ENCODE results near the gene ATP6V1G1.

The ATP6V1G1 gene

DNA sequence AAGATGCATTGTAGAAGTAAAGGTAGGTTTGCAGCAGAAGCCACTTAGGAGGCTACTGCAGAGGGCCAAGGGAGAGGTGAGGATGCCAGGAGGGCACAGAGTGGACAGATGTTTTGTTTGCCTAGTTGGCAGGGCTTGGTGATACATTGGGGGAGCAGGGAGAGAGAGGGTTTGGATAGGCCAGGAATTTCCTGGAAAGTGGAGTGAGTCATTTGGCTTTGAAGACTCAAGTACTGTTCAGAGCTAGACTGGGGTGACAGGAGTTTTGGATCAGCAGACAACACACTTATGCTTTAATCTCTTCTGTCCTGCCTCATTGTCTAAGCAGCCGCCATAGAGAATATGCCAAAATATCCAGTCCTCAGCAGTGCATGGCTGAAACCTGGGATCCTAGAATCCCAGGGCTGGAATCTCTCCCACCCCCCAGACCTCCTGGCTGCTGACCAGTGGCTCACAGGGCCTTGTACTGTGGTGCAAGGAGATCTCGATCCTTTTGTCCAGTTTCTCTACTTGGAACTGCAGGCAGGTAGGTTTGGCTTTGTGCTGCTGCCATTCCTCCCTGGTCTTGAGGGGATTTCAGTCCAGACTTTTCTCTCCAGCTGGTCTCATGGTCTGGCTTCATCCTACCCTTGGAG lies 34.5 kb downstream of the ATP6V1G1 start:
- H3K4me1 ChIP-seq (ENCODE audit: control insufficient read depth, insufficient read depth, low read length, poor library complexity, severe bottlenecking): no peaks in the 10 kb centered on the region
- no peak overlapping the region for H3K4me3 ChIP-seq (ENCODE audit: insufficient read depth, low read depth, low read length, poor library complexity, severe bottlenecking)
- no peak overlapping the region for H3K27ac ChIP-seq (ENCODE audit: insufficient read depth, low read length, poor library complexity, severe bottlenecking)
- no peaks in the 10 kb centered on the region for H3K27me3 ChIP-seq (replicated peaks; ENCODE audit: control insufficient read depth, insufficient read depth, low read length, poor library complexity, severe bottlenecking)
- no peaks in the 10 kb centered on the region for H3K9me3 ChIP-seq (ENCODE audit: control insufficient read depth, low read length)
- no peak for DNase-seq
- H3K36me3 ChIP-seq (ENCODE audit: control insufficient read depth, insufficient read depth, low read length): peaks cover 7% of the 10 kb centered on the region

DNA sequence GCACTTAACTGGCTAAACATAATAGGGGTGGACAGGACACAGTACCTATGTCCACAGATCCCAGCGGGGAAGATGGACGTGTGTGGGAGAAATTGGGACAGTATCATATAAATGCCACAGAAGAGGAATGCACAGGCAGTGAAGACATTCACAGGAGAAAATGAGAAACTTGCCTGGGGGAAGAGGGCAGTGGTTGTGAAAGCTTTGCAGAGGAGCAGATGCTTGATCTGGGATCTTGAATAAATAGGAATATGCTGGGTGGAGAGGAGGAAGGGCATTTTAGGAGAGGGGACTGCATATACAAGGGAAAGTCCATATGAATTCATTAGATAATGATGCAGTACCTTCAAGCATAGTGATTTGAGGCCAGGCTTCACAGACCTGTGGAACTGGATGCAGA lies 37.1 kb downstream of the ATP6V1G1 start:
- Histone ChIP-seq H3K27me3 (replicated peaks; ENCODE audit: control insufficient read depth, insufficient read depth, low read length, poor library complexity, severe bottlenecking) (no peaks in the 10 kb centered on the region), H3K4me1 (ENCODE audit: control insufficient read depth, insufficient read depth, low read length, poor library complexity, severe bottlenecking) (no peaks in the 10 kb centered on the region), H3K4me3 (ENCODE audit: insufficient read depth, low read depth, low read length, poor library complexity, severe bottlenecking) (no peak overlapping the region), H3K36me3 (ENCODE audit: control insufficient read depth, insufficient read depth, low read length) (peaks cover 17% of the 10 kb centered on the region), H3K9me3 (ENCODE audit: control insufficient read depth, low read length) (no peaks in the 10 kb centered on the region), H3K27ac (ENCODE audit: insufficient read depth, low read length, poor library complexity, severe bottlenecking) (no peak overlapping the region)
- DNase-seq: no peak

DNA sequence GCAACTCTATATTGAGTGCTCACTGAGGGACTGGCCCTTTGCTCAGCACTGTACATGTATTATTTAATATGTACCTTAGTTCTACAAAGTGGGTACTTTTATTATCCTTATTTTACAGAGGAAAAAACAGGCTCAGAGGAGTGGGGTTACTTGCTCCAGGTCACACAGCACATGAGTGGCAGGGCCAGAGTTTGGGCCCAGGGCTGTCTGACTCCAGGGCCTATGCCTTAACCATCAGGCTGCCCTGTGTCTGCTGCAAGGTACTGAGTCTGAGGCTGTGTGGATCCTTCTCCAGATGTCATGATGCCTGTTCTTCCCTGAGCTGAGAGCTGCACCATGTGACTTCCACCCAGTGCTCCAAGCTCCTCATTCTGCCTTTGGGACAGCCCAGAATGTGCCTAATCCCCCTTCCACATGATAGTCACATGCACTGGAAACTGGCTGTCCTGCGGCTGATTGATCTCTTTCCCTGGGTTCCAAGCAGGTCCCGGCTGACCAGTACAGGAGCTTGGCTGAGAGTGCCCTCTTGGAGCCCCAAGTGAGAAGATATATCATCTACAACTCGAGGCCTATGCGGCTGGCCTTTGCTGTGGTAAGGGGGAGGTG lies 38.9 kb downstream of the ATP6V1G1 start:
- H3K27ac ChIP-seq (ENCODE audit: insufficient read depth, low read length, poor library complexity, severe bottlenecking): no peak overlapping the region
- peaks cover 32% of the 10 kb centered on the region for H3K36me3 ChIP-seq (ENCODE audit: control insufficient read depth, insufficient read depth, low read length)
- H3K4me3 ChIP-seq (ENCODE audit: insufficient read depth, low read depth, low read length, poor library complexity, severe bottlenecking): no peak overlapping the region
- H3K9me3 ChIP-seq (ENCODE audit: control insufficient read depth, low read length): no peaks in the 10 kb centered on the region
- DNase-seq: no peak
- H3K4me1 ChIP-seq (ENCODE audit: control insufficient read depth, insufficient read depth, low read length, poor library complexity, severe bottlenecking): no peaks in the 10 kb centered on the region
- no peaks in the 10 kb centered on the region for H3K27me3 ChIP-seq (replicated peaks; ENCODE audit: control insufficient read depth, insufficient read depth, low read length, poor library complexity, severe bottlenecking)

DNA sequence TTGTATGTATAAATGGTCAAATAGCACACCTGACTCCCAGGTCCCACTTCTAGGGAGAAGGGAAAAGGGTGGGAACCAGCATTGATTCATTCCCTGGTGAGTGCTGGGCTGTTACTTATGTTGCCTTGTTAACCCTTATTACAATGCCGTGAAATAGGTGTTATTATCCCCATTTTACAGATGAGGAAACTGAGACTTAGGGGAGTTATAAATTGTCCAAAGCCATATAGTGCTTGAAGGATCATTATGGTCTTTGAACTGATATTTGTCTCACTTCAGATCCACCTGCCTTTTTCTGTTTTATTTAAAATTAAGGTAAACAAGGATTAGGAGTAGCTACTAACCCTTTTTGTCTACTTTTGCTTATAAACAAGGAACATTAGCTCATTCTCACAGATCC lies 40.0 kb downstream of the ATP6V1G1 start:
- Histone ChIP-seq H3K27me3 (replicated peaks; ENCODE audit: control insufficient read depth, insufficient read depth, low read length, poor library complexity, severe bottlenecking) (no peaks in the 10 kb centered on the region), H3K36me3 (ENCODE audit: control insufficient read depth, insufficient read depth, low read length) (peaks cover 32% of the 10 kb centered on the region), H3K4me3 (ENCODE audit: insufficient read depth, low read depth, low read length, poor library complexity, severe bottlenecking) (no peak overlapping the region), H3K27ac (ENCODE audit: insufficient read depth, low read length, poor library complexity, severe bottlenecking) (no peak overlapping the region), H3K9me3 (ENCODE audit: control insufficient read depth, low read length) (no peaks in the 10 kb centered on the region), H3K4me1 (ENCODE audit: control insufficient read depth, insufficient read depth, low read length, poor library complexity, severe bottlenecking) (no peaks in the 10 kb centered on the region)
- DNase-seq: no peak

DNA sequence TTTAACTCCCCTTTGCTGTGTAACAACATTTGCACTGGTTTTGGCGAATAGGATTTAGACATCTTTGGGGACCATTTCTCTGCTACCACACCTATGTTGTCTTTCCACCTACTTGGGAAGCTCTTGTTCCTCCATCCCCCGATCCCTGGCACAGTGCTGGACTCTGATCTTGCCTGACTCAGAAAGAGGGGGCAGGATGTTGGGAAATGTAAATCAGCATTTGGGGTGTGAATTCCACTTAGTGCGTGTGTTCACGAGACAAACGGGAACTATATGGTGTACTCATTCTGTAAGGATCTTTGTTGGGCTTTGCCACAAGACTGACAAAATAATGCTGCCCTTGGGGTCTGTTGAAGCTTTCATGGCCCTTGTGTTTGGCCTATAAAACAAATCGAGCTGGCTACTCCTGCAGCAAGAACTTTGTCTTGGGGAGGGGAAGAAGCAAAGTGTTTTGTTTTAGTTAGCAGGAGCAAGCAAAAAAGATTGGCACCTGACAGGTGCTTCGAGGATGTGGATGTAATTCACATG lies 42.1 kb downstream of the ATP6V1G1 start:
- no peaks in the 10 kb centered on the region for H3K27me3 ChIP-seq (replicated peaks; ENCODE audit: control insufficient read depth, insufficient read depth, low read length, poor library complexity, severe bottlenecking)
- H3K27ac ChIP-seq (ENCODE audit: insufficient read depth, low read length, poor library complexity, severe bottlenecking): no peak overlapping the region
- H3K36me3 ChIP-seq (ENCODE audit: control insufficient read depth, insufficient read depth, low read length): peaks cover 46% of the 10 kb centered on the region
- DNase-seq: no peak
- no peaks in the 10 kb centered on the region for H3K9me3 ChIP-seq (ENCODE audit: control insufficient read depth, low read length)
- H3K4me1 ChIP-seq (ENCODE audit: control insufficient read depth, insufficient read depth, low read length, poor library complexity, severe bottlenecking): no peaks in the 10 kb centered on the region
- H3K4me3 ChIP-seq (ENCODE audit: insufficient read depth, low read depth, low read length, poor library complexity, severe bottlenecking): no peak overlapping the region

DNA sequence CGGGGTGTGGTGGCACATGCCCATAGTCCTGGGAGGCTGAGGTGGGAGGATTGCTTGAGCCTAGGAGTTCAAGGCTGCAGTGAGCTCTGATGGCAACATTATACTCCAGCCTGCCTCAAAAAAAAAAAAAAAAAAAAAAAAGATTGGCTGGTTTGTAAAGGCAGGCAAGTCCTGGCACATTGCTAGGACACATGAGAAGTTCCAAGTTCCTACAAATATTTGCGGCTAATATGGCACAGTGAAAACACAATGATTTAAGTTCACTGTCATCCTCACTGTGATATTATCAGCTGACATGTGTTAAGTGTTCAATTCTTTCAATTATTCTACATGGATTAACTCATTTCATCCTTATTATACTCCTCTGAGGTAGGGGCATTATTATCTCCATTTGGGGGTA lies 43.6 kb downstream of the ATP6V1G1 start:
- Histone ChIP-seq H3K9me3 (ENCODE audit: control insufficient read depth, low read length) (no peaks in the 10 kb centered on the region), H3K27me3 (replicated peaks; ENCODE audit: control insufficient read depth, insufficient read depth, low read length, poor library complexity, severe bottlenecking) (no peaks in the 10 kb centered on the region), H3K36me3 (ENCODE audit: control insufficient read depth, insufficient read depth, low read length) (peaks cover 46% of the 10 kb centered on the region), H3K27ac (ENCODE audit: insufficient read depth, low read length, poor library complexity, severe bottlenecking) (no peak overlapping the region), H3K4me3 (ENCODE audit: insufficient read depth, low read depth, low read length, poor library complexity, severe bottlenecking) (no peak overlapping the region), H3K4me1 (ENCODE audit: control insufficient read depth, insufficient read depth, low read length, poor library complexity, severe bottlenecking) (no peaks in the 10 kb centered on the region)
- no peak for DNase-seq

DNA sequence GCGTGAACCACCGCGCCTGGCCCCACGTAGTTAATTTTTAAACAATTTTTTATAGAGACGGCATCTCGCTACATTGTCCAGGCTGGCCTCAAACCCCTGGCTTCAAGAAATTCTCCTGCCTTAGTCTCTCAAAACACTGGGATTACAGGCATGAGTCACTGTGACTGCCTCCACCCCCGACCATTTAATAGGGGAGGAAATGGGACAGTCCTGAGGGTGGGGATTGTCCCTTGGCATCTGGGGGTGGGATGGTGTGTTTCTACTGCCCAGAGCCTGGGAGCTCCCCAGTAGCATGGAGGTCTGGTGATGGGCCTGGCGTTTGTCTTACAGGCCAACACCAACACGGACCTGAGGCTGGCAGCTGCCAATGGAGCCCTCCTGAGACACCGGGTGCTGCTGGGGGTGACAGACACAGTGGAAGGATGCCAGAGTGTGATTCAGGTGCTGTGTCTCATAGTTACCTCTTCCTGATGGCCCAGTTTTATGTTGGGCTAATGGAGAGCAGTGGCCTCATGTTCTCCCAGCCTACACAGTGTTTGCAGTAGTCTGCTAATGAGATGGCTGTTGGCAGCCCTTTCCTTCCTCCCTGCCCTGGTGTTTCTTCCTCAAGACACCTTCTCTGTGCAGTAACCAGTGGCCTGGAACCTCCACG lies 46.0 kb downstream of the ATP6V1G1 start:
- no peak overlapping the region for H3K4me3 ChIP-seq (ENCODE audit: insufficient read depth, low read depth, low read length, poor library complexity, severe bottlenecking)
- H3K27ac ChIP-seq (ENCODE audit: insufficient read depth, low read length, poor library complexity, severe bottlenecking): no peak overlapping the region
- H3K27me3 ChIP-seq (replicated peaks; ENCODE audit: control insufficient read depth, insufficient read depth, low read length, poor library complexity, severe bottlenecking): no peaks in the 10 kb centered on the region
- H3K9me3 ChIP-seq (ENCODE audit: control insufficient read depth, low read length): no peaks in the 10 kb centered on the region
- no peak for DNase-seq
- H3K36me3 ChIP-seq (ENCODE audit: control insufficient read depth, insufficient read depth, low read length): peaks cover 53% of the 10 kb centered on the region
- no peaks in the 10 kb centered on the region for H3K4me1 ChIP-seq (ENCODE audit: control insufficient read depth, insufficient read depth, low read length, poor library complexity, severe bottlenecking)

DNA sequence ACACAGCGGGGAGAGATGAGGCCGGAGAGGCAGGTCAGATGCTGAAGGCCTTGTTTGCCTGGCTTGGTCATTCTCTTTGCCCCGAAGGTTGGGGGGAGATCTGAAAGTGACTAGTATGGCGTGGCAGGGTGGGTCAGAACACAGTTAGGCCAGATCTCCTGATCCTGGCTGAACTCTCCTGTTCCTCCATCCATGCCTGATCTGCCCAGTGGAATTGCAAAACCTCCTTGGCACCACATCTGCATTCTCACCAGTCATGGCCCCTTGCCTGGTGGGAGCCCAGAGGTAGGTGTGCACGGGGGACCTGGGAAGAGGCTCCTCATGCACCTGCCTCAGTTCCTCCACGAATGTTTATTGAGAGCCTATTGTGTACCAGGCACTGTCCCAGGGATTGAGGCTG lies 46.8 kb downstream of the ATP6V1G1 start:
- H3K4me3 ChIP-seq (ENCODE audit: insufficient read depth, low read depth, low read length, poor library complexity, severe bottlenecking): no peak overlapping the region
- H3K27ac ChIP-seq (ENCODE audit: insufficient read depth, low read length, poor library complexity, severe bottlenecking): no peak overlapping the region
- DNase-seq: no peak
- H3K36me3 ChIP-seq (ENCODE audit: control insufficient read depth, insufficient read depth, low read length): peaks cover 53% of the 10 kb centered on the region
- no peaks in the 10 kb centered on the region for H3K27me3 ChIP-seq (replicated peaks; ENCODE audit: control insufficient read depth, insufficient read depth, low read length, poor library complexity, severe bottlenecking)
- no peaks in the 10 kb centered on the region for H3K9me3 ChIP-seq (ENCODE audit: control insufficient read depth, low read length)
- H3K4me1 ChIP-seq (ENCODE audit: control insufficient read depth, insufficient read depth, low read length, poor library complexity, severe bottlenecking): no peaks in the 10 kb centered on the region

DNA sequence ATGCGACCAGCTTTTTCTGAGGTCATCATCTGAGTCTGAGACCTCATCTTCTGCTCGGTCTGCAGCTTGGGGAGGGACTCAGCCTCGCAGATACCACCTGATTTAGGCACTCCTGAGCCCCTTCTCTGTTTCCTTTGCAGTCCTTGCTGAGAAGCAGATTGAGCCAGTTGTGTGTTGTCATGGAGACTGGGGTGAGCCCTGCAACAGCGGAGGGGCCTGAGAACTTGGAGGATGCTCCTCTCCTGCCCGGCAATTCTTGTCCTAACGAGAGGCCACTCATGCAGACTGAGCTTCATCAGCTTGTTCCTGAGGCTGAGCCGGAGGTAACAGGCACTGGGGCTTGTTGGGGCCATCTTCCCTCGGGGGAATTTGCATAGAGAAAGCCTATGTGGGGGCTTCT lies 50.8 kb downstream of the ATP6V1G1 start:
- Histone ChIP-seq H3K27me3 (replicated peaks; ENCODE audit: control insufficient read depth, insufficient read depth, low read length, poor library complexity, severe bottlenecking) (no peaks in the 10 kb centered on the region), H3K36me3 (ENCODE audit: control insufficient read depth, insufficient read depth, low read length) (peaks cover 36% of the 10 kb centered on the region), H3K4me1 (ENCODE audit: control insufficient read depth, insufficient read depth, low read length, poor library complexity, severe bottlenecking) (no peaks in the 10 kb centered on the region), H3K4me3 (ENCODE audit: insufficient read depth, low read depth, low read length, poor library complexity, severe bottlenecking) (no peak overlapping the region), H3K9me3 (ENCODE audit: control insufficient read depth, low read length) (no peaks in the 10 kb centered on the region), H3K27ac (ENCODE audit: insufficient read depth, low read length, poor library complexity, severe bottlenecking) (no peak overlapping the region)
- DNase-seq: no peak

DNA sequence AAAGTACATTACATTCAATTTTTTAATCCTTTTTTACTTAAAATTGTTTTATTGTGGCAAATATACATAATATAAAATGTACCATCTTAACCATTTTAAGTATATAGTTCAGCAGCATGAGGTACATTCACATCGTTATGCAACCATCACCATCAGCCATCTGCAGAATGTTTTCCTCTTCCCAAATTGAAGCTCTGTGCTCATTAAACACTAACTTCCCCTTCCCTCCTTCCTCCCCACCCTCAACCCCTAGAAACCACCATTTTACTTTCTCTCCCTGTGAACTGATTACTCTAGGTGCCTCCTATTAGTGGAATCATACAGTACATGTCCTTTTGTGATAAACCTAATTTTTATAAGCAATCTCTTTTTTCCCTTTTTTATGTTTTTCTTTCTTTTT lies 54.4 kb downstream of the ATP6V1G1 start:
- H3K9me3 ChIP-seq (ENCODE audit: control insufficient read depth, low read length): no peaks in the 10 kb centered on the region
- peaks cover 33% of the 10 kb centered on the region for H3K36me3 ChIP-seq (ENCODE audit: control insufficient read depth, insufficient read depth, low read length)
- no peak overlapping the region for H3K4me3 ChIP-seq (ENCODE audit: insufficient read depth, low read depth, low read length, poor library complexity, severe bottlenecking)
- no peaks in the 10 kb centered on the region for H3K27me3 ChIP-seq (replicated peaks; ENCODE audit: control insufficient read depth, insufficient read depth, low read length, poor library complexity, severe bottlenecking)
- H3K27ac ChIP-seq (ENCODE audit: insufficient read depth, low read length, poor library complexity, severe bottlenecking): no peak overlapping the region
- H3K4me1 ChIP-seq (ENCODE audit: control insufficient read depth, insufficient read depth, low read length, poor library complexity, severe bottlenecking): no peaks in the 10 kb centered on the region
- DNase-seq: no peak
